DMS53 treated with DMSO at 0.1 percent for 48 hours (cell line): ENCODE measurements around the gene ACTL7A.
"Not testable (repeated sequence)": the region's sequence is repeated elsewhere in the genome, so short reads cannot be mapped to it uniquely, and the experiment has no call there.

Source experiments
- DNase-seq: peaks from one replicate; lab custom pipeline; 2025; ENCODE audit not compliant: unreplicated experiment; lab: John Stamatoyannopoulos, UW

ACTL7A gene, protein sequence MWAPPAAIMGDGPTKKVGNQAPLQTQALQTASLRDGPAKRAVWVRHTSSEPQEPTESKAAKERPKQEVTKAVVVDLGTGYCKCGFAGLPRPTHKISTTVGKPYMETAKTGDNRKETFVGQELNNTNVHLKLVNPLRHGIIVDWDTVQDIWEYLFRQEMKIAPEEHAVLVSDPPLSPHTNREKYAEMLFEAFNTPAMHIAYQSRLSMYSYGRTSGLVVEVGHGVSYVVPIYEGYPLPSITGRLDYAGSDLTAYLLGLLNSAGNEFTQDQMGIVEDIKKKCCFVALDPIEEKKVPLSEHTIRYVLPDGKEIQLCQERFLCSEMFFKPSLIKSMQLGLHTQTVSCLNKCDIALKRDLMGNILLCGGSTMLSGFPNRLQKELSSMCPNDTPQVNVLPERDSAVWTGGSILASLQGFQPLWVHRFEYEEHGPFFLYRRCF

GRCh38 chr9:108861997-108862396 is at the start of gene ACTL7A:
TSS of gene ACTL7A (plus strand) at chr9:108862266. CDS start at chr9:108862323, 57 bp downstream.
- DNase-seq = no peak

- DNase-seq = no peak
Observed at GRCh38 chr9:108812396-108813025, 49.6 kb upstream of the ACTL7A start.

- DNase-seq = peak; percentile 82
Observed at GRCh38 chr9:108813951-108814601, 48.0 kb upstream of the ACTL7A start.

DNA sequence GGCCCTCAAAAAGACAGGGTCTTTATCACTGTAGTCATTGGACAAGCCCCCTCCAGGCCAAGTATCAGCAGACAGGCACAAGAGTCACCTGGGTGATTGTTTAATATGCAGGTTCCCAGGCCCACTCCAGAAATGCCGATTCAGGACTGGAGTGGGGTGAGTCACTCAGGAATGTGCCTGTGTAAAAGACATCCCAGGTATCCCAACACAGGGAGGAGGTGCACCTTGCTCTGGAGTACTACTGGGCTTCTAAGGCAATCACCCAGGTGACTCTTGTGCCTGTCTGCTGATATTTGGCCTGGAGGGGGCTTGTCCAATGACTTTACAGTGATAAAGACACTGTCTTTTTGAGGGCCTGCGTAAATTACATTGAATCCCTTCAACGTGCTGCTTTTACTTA is 46.9 kb upstream of the ACTL7A start:
- DNase-seq = peak; percentile 2

- DNase-seq = no peak
Observed at GRCh38 chr9:108816037-108816436, 46.0 kb upstream of the ACTL7A start.

DNA sequence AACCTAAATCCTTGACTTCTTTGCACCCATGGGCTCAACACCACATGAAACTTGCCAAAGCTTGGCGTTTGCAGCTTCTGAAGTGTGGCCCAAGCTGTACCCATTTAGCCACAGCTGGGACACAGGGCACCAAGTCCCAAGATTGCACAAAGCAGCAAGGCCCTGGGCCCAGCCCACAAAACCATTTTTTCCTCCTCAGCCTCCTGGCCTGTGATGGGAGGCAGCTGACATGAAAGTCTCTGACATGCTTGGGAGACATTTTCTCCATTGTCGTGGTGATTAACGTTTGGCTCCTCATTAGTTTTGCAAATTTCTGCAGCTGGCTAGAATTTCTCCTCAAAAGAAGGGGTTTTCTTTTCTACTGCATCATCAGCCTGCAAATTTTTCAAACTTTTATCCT is 38.2 kb upstream of the ACTL7A start:
- DNase-seq = no peak

- DNase-seq = no peak
Observed at GRCh38 chr9:108830272-108830671, 31.8 kb upstream of the ACTL7A start.

DNA sequence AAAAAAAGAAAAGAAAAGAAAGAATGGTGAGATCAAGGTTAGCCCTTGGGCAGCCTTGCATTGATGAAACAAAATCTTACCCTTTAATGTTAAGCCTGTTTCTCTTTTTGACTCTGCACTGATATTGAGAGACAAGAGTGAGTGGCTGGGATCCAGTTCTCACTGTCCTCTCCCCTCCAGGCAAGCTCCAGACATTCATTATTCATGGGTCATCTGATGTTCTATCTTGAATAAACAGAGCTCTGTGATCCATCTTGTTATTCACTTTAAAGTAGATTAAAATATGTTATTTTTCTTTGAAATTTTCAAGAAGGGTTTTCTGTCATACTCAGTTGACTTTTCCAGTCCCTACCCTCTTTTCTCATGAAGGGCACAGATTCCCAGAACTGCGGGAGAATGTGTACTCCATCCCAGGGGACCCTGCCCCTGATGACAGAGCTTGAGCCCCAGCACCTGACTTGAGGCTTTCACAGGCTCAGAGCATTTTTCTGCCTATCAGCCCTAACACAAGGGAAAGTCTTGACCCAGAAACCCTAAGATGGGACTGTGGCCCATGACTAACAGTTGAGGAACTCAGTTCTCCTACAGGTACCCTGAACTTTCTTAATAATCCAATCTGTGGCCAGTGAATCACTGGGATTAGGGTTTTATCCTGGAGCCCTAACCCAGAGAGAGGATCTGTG is 30.4 kb upstream of the ACTL7A start:
- no peak for DNase-seq

DNA sequence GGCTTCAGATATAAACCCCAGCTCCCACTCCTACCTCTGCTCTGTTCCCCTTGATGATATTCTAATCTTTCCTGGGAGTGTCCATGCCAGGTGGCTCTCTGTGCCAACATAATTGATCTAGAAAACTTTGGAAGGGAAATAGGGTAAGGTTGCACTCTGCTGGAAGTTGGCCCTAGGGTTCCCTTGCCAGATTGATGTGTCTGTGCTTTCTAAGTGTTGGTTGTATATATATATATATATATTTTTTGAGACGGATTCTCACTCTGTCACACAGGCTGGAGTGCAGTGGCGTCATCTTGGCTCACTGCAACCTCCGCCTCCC is 29.9 kb upstream of the ACTL7A start:
- DNase-seq = no peak

- DNase-seq = no peak
Observed at GRCh38 chr9:108834959-108835665, 27.0 kb upstream of the ACTL7A start.

GRCh38 chr9:108835831-108836230 is 26.2 kb upstream of the ACTL7A start:
- no peak for DNase-seq

GRCh38 chr9:108836319-108836718 is 25.7 kb upstream of the ACTL7A start:
- DNase-seq = no peak

DNA sequence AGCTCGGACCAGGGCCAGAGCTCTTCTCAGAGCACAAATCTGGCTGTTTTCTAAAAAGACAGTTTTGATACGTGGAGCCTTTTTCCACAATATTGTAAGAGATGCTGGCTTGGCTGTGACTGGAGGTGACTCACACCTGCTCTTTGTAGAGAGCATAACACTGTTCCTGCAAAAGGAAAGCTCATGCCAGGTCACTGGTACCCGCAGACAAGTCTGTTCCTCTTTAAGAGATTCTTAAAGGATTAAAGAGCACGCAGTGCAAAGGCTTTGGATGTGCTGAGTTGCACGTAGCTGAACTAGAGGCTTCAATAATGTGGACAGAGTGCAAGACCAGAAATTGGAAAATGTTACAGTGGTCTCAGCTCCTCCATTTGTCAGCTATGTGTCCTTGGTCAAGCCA is 25.3 kb upstream of the ACTL7A start:
- DNase-seq = no peak

- DNase-seq = no peak
Observed at GRCh38 chr9:108837530-108837929, 24.5 kb upstream of the ACTL7A start.

GRCh38 chr9:108838017-108838416 is 24.0 kb upstream of the ACTL7A start:
- DNase-seq = no peak

DNA sequence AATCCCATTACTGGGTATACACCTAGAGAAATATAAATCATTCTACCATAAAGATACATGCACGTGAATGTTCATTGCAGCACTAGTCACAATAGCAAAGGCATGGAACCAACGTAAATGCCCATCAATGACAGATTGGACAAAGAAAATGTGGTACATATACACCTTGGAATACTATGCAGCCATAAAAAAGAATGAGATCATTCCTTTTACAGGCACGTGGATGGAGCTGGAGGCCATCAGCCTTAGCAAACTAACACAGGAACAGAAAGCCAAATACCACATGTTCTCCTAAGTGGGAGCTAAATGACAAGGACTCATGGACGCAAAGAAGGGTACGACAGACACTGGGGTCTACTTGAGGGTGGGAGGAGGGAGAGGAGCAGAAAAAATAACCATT is 22.5 kb upstream of the ACTL7A start:
- DNase-seq = not testable (repeated sequence)

GRCh38 chr9:108842610-108843295 is 19.3 kb upstream of the ACTL7A start:
- no peak for DNase-seq

GRCh38 chr9:108844391-108844790 is 17.7 kb upstream of the ACTL7A start:
- no peak for DNase-seq

GRCh38 chr9:108844856-108845255 is 17.2 kb upstream of the ACTL7A start:
- no peak for DNase-seq

GRCh38 chr9:108845507-108845906 is 16.6 kb upstream of the ACTL7A start:
- no peak for DNase-seq
